IMR-90 (cell line): ENCODE measurements around the gene SPATA17. TPM values are rescaled to one million over a fixed set of nuclear protein-coding genes. Genes with fewer than 3 reads are reported as not detected.

Source experiments
- ATAC-seq: fragments of 200-7000 bp; cut with Tn5 transposase; 2 replicates; pipeline ENCODE4 v1.9.1; 2020; ENCODE audit warnings: low read depth, mild to moderate bottlenecking, moderate library complexity
- BruUV-seq: library from RNA; stranded (reverse); fragments of 400-500 nt; replicated peaks from 2 replicates; lab custom pipeline; 2021; lab: Mats Ljungman, UMichigan
- CTCF ChIA-PET: fragments of 300-600 bp; formaldehyde crosslinking; extraction: SDS; loops from one replicate; lab custom pipeline; 2021; ENCODE audit warnings: antibody characterized with exemption; lab: Yijun Ruan, JAX
- POLR2A ChIA-PET: fragments of 300-600 bp; sonication (Branson Sonifier 250); formaldehyde crosslinking; loops from one replicate; lab custom pipeline; 2022; ENCODE audit warnings: antibody characterized with exemption; ENCODE audit not compliant: unreplicated experiment; lab: Charles Lee
- DNase-seq: peaks from one replicate; pipeline ENCODE4 v3.0.0; 2013
- H2AFZ ChIP-seq: replicated peaks from 2 replicates; pipeline ENCODE3; 2013; ENCODE audit warnings: low read length, mild to moderate bottlenecking; ENCODE audit not compliant: poor library complexity
- H2AK5ac ChIP-seq: 2 replicates; pipeline ENCODE4 v1.6.1; 2013; ENCODE audit warnings: low read depth, low read length, inconsistent platforms
- H2AK9ac ChIP-seq: replicated peaks from 2 replicates; pipeline ENCODE3; 2013; ENCODE audit warnings: mild to moderate bottlenecking, low read depth, low read length, moderate library complexity; ENCODE audit not compliant: poor library complexity
- H2BK120ac ChIP-seq: 2 replicates; pipeline ENCODE4 v1.6.1; 2013; ENCODE audit warnings: low read depth, low read length, inconsistent platforms
- H2BK15ac ChIP-seq: 3 replicates; pipeline ENCODE4 v1.6.1; 2013; ENCODE audit warnings: low read depth, low read length, inconsistent platforms
- H2BK20ac ChIP-seq: 2 replicates; pipeline ENCODE4 v1.6.1; 2013; ENCODE audit warnings: low read depth, mild to moderate bottlenecking, inconsistent platforms, low read length, moderate library complexity
- H2BK5ac ChIP-seq: 2 replicates; pipeline ENCODE4 v1.6.1; 2013; ENCODE audit warnings: mild to moderate bottlenecking, low read depth, low read length, inconsistent platforms; ENCODE audit not compliant: poor library complexity, severe bottlenecking
- H3K14ac ChIP-seq: replicated peaks from 2 replicates; pipeline ENCODE4 v1.6.1; 2013; ENCODE audit warnings: low read depth, low read length, inconsistent platforms
- H3K18ac ChIP-seq: 2 replicates; pipeline ENCODE4 v1.6.1; 2013; ENCODE audit warnings: low read depth, low read length, control low read depth
- H3K23ac ChIP-seq: 2 replicates; pipeline ENCODE4 v1.6.1; 2013; ENCODE audit warnings: low read depth, low read length, inconsistent platforms
- H3K27ac ChIP-seq: 2 replicates; pipeline ENCODE4 v1.5.1; 2013; ENCODE audit warnings: mild to moderate bottlenecking, control low read depth, low read length; ENCODE audit not compliant: insufficient read depth
- H3K27me3 ChIP-seq: 2 replicates; pipeline ENCODE4 v1.6.1; 2013; ENCODE audit warnings: low read length; ENCODE audit not compliant: control insufficient read depth, insufficient read depth
- H3K36me3 ChIP-seq: 2 replicates; pipeline ENCODE4 v1.6.1; 2013; ENCODE audit warnings: low read length, mixed read lengths; ENCODE audit not compliant: control insufficient read depth, insufficient read depth
- H3K4ac ChIP-seq: 2 replicates; pipeline ENCODE4 v1.6.1; 2013; ENCODE audit warnings: low read depth, low read length, inconsistent platforms
- H3K4me1 ChIP-seq: 2 replicates; pipeline ENCODE4 v1.6.1; 2013; ENCODE audit warnings: low read length, mixed read lengths; ENCODE audit not compliant: control insufficient read depth, insufficient read depth
- H3K4me2 ChIP-seq: 2 replicates; pipeline ENCODE4 v1.6.1; 2013; ENCODE audit warnings: low read depth, mild to moderate bottlenecking, control low read depth, low read length, moderate library complexity
- H3K4me3 ChIP-seq: 2 replicates; pipeline ENCODE4 v1.5.1; 2013; ENCODE audit warnings: low read depth, mild to moderate bottlenecking, control low read depth, low read length, moderate library complexity; ENCODE audit not compliant: insufficient read depth
- H3K56ac ChIP-seq: 2 replicates; pipeline ENCODE4 v1.6.1; 2013; ENCODE audit warnings: low read length, inconsistent platforms; ENCODE audit not compliant: insufficient read depth; ENCODE audit errors: extremely low read depth
- H3K79me1 ChIP-seq, 2 experiments: 2 replicates each; pipeline ENCODE4 v1.6.1; 2013; ENCODE audit warnings: low read length in 2 of 2, inconsistent platforms in 1 of 2, low read depth in 1 of 2
- H3K9ac ChIP-seq: 2 replicates; pipeline ENCODE4 v1.6.1; 2013; ENCODE audit warnings: low read depth, low read length, control low read depth
- H3K9me1 ChIP-seq: 2 replicates; pipeline ENCODE4 v1.6.1; 2013; ENCODE audit warnings: low read length, inconsistent platforms; ENCODE audit not compliant: insufficient read depth
- H3K9me3 ChIP-seq: 2 replicates; pipeline ENCODE4 v1.6.1; 2013; ENCODE audit warnings: low read length; ENCODE audit not compliant: control insufficient read depth, insufficient read depth
- H4K20me1 ChIP-seq: 2 replicates; pipeline ENCODE4 v1.6.1; 2013; ENCODE audit warnings: low read length, inconsistent platforms; ENCODE audit not compliant: insufficient read depth
- H4K5ac ChIP-seq: 2 replicates; pipeline ENCODE4 v1.6.1; 2013; ENCODE audit warnings: mild to moderate bottlenecking, low read depth, low read length, control low read depth
- H4K8ac ChIP-seq, 2 experiments: 2 replicates each; pipeline ENCODE4 v1.6.1; 2013; ENCODE audit warnings: low read depth in 2 of 2, low read length in 2 of 2, control low read depth in 1 of 2, inconsistent platforms in 1 of 2
- H4K91ac ChIP-seq: 2 replicates; pipeline ENCODE4 v1.6.1; 2013; ENCODE audit warnings: low read depth, low read length, inconsistent platforms; ENCODE audit not compliant: insufficient read depth
- BHLHE40 ChIP-seq: fragments of 150-350 bp; IDR thresholded peaks from 2 replicates; pipeline ENCODE4 v1.6.1; 2016; ENCODE audit warnings: mild to moderate bottlenecking, low read depth, low read length
- NFE2L2 ChIP-seq: fragments of 150-350 bp; IDR thresholded peaks from 2 replicates; pipeline ENCODE4 v1.6.1; 2016; ENCODE audit warnings: low read depth, mild to moderate bottlenecking, low read length
- RAD21 ChIP-seq: IDR thresholded peaks from 2 replicates; pipeline ENCODE4 v1.6.1; 2012; ENCODE audit warnings: low read length, improper control_type of control experiment
- WGBS, 2 experiments: methylation state at CpG; one replicate each; pipeline versions ENCODE4 v1.1.5 to v1.1.7; 2013; ENCODE audit warnings: missing lambda C conversion rate in 2 of 2; ENCODE audit not compliant: insufficient read length in 1 of 2; ENCODE audit errors: extremely low coverage in 2 of 2; 5-methylcytosine and 5-hydroxymethylcytosine counted together
- dilution Hi-C: fragments of 300-500 bp; cut with HindIII; formaldehyde crosslinking; loops from one replicate; pipeline ENCODE4 v1.14.3; 2018; ENCODE audit warnings: low sequenced_read_pairs; ENCODE audit not compliant: unreplicated experiment
- in situ Hi-C: fragments of 300-500 bp; cut with MboI; formaldehyde crosslinking; loops from 3 replicates; pipeline ENCODE4 v1.14.3; 2019; ENCODE audit warnings: low sequenced_read_pairs, inconsistent platforms, mixed read lengths
- intact Hi-C: fragments of 100-400 bp; cut with micrococcal nuclease; formaldehyde crosslinking; loops from 2 replicates; pipeline ENCODE4 v1.10.0; 2022
- polyA plus RNA-seq, 3 experiments: library from polyadenylated mRNA; depleted of rRNA; stranded (reverse); fragments of >200 nt; gene quantifications; 2 replicates each; pipeline ENCODE4 v1.2.3, GENCODE V29; 2012; ENCODE audit warnings: low replicate concordance in 1 of 3
- total RNA-seq: library from RNA; depleted of rRNA; stranded (reverse); fragments of >200 nt; gene quantifications from 2 replicates; pipeline ENCODE4 v1.2.3, GENCODE V29; 2012
- TF ChIP-seq, protein P1 (sequence below): fragments of 150-350 bp; IDR thresholded peaks from 2 replicates; pipeline ENCODE4 v1.6.1; 2017; ENCODE audit warnings: mild to moderate bottlenecking, antibody characterized with exemption, low read length, low read depth

SPATA17 gene
- total and polyA plus RNA-seq, 2 of the 4 experiments (the other 2 are of a cell fraction): 0.03 to 0.18 TPM

- Histone ChIP-seq H3K14ac (no peak overlapping the region), H3K4me2 (no peak overlapping the region), H3K79me1 (no peaks in the 10 kb centered on the region), H3K9me3 (0 out of 2 replicates have a peak, but pooled peaks cover 1% of the 10 kb centered on the region), H3K27ac (no peak overlapping the region), H2AK9ac (no peak overlapping the region), H3K36me3 (no peaks in the 10 kb centered on the region), H2BK20ac (no peak overlapping the region), H2BK5ac (no peak overlapping the region), H2AK5ac (no peak overlapping the region), H3K4me1 (no peaks in the 10 kb centered on the region), H2AFZ (no peak overlapping the region), H2BK15ac (no peak overlapping the region), H4K91ac (no peak overlapping the region), H3K23ac (no peak overlapping the region), H3K9ac (no peak overlapping the region), H3K4me3 (no peak overlapping the region), H4K20me1 (no peaks in the 10 kb centered on the region), H4K5ac (no peak overlapping the region), H2BK120ac (no peak overlapping the region), H4K8ac (no peak overlapping the region), H3K18ac (no peak overlapping the region), H3K27me3 (no peaks in the 10 kb centered on the region), H3K4ac (no peak overlapping the region), H3K9me1 (no peaks in the 10 kb centered on the region), H3K56ac (no peak overlapping the region)
- BruUV-seq: no TSS peak
- no CpG with 5 or more reads among the region's 3 CpGs for WGBS, 2 experiments
- in situ Hi-C loops (no loop called here), dilution Hi-C loops (no loop called here), intact Hi-C loops (no loop called here)
- TF ChIP-seq NFE2L2: no peak
- TF ChIP-seq RAD21: no peak
- no peak for TF ChIP-seq BHLHE40
- TF ChIP-seq, protein P1, sequence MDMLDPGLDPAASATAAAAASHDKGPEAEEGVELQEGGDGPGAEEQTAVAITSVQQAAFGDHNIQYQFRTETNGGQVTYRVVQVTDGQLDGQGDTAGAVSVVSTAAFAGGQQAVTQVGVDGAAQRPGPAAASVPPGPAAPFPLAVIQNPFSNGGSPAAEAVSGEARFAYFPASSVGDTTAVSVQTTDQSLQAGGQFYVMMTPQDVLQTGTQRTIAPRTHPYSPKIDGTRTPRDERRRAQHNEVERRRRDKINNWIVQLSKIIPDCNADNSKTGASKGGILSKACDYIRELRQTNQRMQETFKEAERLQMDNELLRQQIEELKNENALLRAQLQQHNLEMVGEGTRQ: no peak
- ChIA-PET POLR2A (no interaction called here), CTCF (no interaction called here)
- ATAC-seq: no peak
- no peak for DNase-seq
Measured at GRCh38 chr1:217910791-217911320, 279.7 kb downstream of the SPATA17 start.
